ENCODE measurements around the gene CD40.

Gene CD40

DNA sequence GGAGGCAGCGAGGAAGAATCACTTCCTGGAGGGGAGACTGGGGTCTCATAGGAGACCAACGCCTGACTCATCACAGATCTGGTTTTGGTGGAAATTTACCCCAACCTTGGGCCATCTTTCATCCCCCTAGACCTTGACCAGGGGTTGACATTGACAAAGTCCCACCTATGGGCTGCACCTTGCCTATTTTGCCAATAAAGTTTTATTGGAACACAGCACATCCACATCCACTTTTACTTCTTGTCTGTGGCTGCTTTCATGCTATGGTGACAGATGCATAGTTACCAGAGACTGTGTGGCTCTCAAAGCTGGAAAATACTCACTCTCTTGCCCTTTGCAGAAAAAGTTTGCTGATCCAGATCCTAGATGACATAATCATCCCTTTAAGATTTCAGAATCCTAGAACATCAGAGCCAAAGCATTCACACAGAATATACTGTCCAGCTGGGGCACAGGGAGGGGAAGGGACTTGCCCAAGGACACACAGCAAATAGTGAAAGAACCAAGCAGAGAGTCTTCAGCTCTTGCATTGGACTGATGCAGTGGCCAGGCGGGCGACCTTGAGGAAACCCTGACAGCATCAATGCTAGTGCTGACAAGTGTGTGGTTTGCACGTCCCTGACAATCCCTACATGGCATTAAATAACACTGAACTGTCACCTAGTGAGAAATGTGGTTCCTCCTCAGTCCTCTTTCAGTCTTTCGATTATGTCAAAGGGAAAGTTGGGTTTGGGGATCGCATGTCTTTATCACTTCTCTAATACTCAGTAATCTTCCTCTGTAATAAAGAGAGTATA is 41.2 kb downstream of the CD40 start:
- Histone ChIP-seq H3K27me3 (ENCODE audit: control insufficient read depth, insufficient read depth, low read length) (no peaks in the 10 kb centered on the region), H2AFZ (no peak overlapping the region), H3K4me1 (no peaks in the 10 kb centered on the region), H3K9me3 (ENCODE audit: control insufficient read depth, low read length) (no peaks in the 10 kb centered on the region), H3K4me3 (ENCODE audit: low read depth, low read length) (no peak overlapping the region), H3K4me2 (ENCODE audit: low read length) (no peak overlapping the region), H3K36me3 (ENCODE audit: control insufficient read depth, insufficient read depth, low read length) (no peaks in the 10 kb centered on the region), H3K27ac (no peak overlapping the region), H3K79me2 (no peaks in the 10 kb centered on the region), H3K9ac (no peak overlapping the region)
- TF ChIP-seq, protein P1, sequence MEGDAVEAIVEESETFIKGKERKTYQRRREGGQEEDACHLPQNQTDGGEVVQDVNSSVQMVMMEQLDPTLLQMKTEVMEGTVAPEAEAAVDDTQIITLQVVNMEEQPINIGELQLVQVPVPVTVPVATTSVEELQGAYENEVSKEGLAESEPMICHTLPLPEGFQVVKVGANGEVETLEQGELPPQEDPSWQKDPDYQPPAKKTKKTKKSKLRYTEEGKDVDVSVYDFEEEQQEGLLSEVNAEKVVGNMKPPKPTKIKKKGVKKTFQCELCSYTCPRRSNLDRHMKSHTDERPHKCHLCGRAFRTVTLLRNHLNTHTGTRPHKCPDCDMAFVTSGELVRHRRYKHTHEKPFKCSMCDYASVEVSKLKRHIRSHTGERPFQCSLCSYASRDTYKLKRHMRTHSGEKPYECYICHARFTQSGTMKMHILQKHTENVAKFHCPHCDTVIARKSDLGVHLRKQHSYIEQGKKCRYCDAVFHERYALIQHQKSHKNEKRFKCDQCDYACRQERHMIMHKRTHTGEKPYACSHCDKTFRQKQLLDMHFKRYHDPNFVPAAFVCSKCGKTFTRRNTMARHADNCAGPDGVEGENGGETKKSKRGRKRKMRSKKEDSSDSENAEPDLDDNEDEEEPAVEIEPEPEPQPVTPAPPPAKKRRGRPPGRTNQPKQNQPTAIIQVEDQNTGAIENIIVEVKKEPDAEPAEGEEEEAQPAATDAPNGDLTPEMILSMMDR (IDR thresholded peaks at IDR 0.05): no peak

GRCh38 chr20:46160661-46161060 is 42.5 kb downstream of the CD40 start:
- no peaks in the 10 kb centered on the region for H3K27me3 ChIP-seq (ENCODE audit: control insufficient read depth, insufficient read depth, low read length)
- H3K79me2 ChIP-seq: no peaks in the 10 kb centered on the region
- H3K9me3 ChIP-seq (ENCODE audit: control insufficient read depth, low read length): no peaks in the 10 kb centered on the region
- no peaks in the 10 kb centered on the region for H3K36me3 ChIP-seq (ENCODE audit: control insufficient read depth, insufficient read depth, low read length)
- H3K27ac ChIP-seq: no peak overlapping the region
- H3K9ac ChIP-seq: no peak overlapping the region
- H3K4me2 ChIP-seq (ENCODE audit: low read length): no peak overlapping the region
- no peak overlapping the region for H3K4me3 ChIP-seq (ENCODE audit: low read depth, low read length)
- TF ChIP-seq, protein P1 (IDR thresholded peaks at IDR 0.05): no peak
- H3K4me1 ChIP-seq: no peaks in the 10 kb centered on the region
- H2AFZ ChIP-seq: no peak overlapping the region

- Histone ChIP-seq H3K9ac (no peak overlapping the region), H3K36me3 (ENCODE audit: control insufficient read depth, insufficient read depth, low read length) (no peaks in the 10 kb centered on the region), H3K4me3 (ENCODE audit: low read depth, low read length) (no peak overlapping the region), H3K27me3 (ENCODE audit: control insufficient read depth, insufficient read depth, low read length) (peaks cover 2% of the 10 kb centered on the region), H3K9me3 (ENCODE audit: control insufficient read depth, low read length) (no peaks in the 10 kb centered on the region), H2AFZ (no peak overlapping the region), H3K79me2 (no peaks in the 10 kb centered on the region), H3K4me1 (no peaks in the 10 kb centered on the region), H3K27ac (no peak overlapping the region), H3K4me2 (ENCODE audit: low read length) (no peak overlapping the region)
- TF ChIP-seq, protein P1 (IDR thresholded peaks at IDR 0.05): no peak
These were observed 43.8 kb downstream of the CD40 start for GRCh38 chr20:46161921-46162320.

DNA sequence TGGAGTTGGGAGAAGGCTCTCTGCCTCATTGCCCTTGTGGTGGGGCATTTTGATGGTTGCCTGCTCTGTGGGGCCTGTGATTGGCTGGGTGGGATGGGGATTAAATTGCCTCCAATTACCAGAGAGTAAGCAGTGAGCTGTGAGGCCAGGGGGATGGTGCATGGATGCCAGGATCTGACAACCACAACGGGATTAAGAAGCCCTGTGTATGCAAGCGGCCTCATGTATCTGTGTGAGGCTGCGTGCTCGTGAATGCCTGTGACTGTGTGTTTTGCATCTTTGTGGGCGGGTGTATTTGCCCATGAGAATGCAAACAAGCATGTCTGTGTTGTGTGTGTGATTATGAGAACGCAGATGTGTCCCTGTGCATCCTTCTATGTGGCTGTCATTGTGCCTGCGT is 46.1 kb downstream of the CD40 start:
- no peak overlapping the region for H3K9ac ChIP-seq
- TF ChIP-seq, protein P1 (IDR thresholded peaks at IDR 0.05): no peak
- H2AFZ ChIP-seq: no peak overlapping the region
- H3K79me2 ChIP-seq: no peaks in the 10 kb centered on the region
- no peaks in the 10 kb centered on the region for H3K4me1 ChIP-seq
- H3K27ac ChIP-seq: no peak overlapping the region
- no peaks in the 10 kb centered on the region for H3K36me3 ChIP-seq (ENCODE audit: control insufficient read depth, insufficient read depth, low read length)
- peaks cover 2% of the 10 kb centered on the region for H3K27me3 ChIP-seq (ENCODE audit: control insufficient read depth, insufficient read depth, low read length)
- H3K4me2 ChIP-seq (ENCODE audit: low read length): no peak overlapping the region
- H3K4me3 ChIP-seq (ENCODE audit: low read depth, low read length): no peak overlapping the region
- no peaks in the 10 kb centered on the region for H3K9me3 ChIP-seq (ENCODE audit: control insufficient read depth, low read length)

GRCh38 chr20:46167080-46167479 is 49.0 kb downstream of the CD40 start:
- H3K79me2 ChIP-seq: no peaks in the 10 kb centered on the region
- H3K9ac ChIP-seq: no peak overlapping the region
- peaks cover 2% of the 10 kb centered on the region for H3K27me3 ChIP-seq (ENCODE audit: control insufficient read depth, insufficient read depth, low read length)
- no peaks in the 10 kb centered on the region for H3K4me1 ChIP-seq
- TF ChIP-seq, protein P1 (IDR thresholded peaks at IDR 0.05): no peak
- no peak overlapping the region for H2AFZ ChIP-seq
- no peak overlapping the region for H3K4me3 ChIP-seq (ENCODE audit: low read depth, low read length)
- H3K9me3 ChIP-seq (ENCODE audit: control insufficient read depth, low read length): no peaks in the 10 kb centered on the region
- no peaks in the 10 kb centered on the region for H3K36me3 ChIP-seq (ENCODE audit: control insufficient read depth, insufficient read depth, low read length)
- no peak overlapping the region for H3K4me2 ChIP-seq (ENCODE audit: low read length)
- H3K27ac ChIP-seq: no peak overlapping the region

Measured in parathyroid adenoma (tissue), 2 donors.